Thoracic aorta (tissue), 2 donors: Measurements from ENCODE around the gene SLC26A1. TPM values are rescaled to one million over a fixed set of nuclear protein-coding genes. Genes with fewer than 3 reads are reported as not detected.
"Not testable (repeated sequence)": the region's sequence is repeated elsewhere in the genome, so short reads cannot be mapped to it uniquely, and the experiment has no call there.

Source experiments
- ATAC-seq: fragments of 150-250 bp; one replicate; pipeline ENCODE4 v1.8.0; 2017; ENCODE audit warnings: low read depth; ENCODE audit not compliant: insufficient number of reproducible peaks, low FRiP score
- DNase-seq: peaks from one replicate; pipeline ENCODE4 v3.0.0-alpha.2; 2020; ENCODE audit warnings: low spot score
- H3K27ac ChIP-seq, 2 donors: fragments of 200-600 bp; sonication (generic); 1 replicate in 1 of 2; 2 replicates in 1 of 2; pipeline ENCODE4 v1.5.1; 2016; ENCODE audit warnings: mild to moderate bottlenecking in 2 of 2, moderate library complexity in 2 of 2
- H3K27me3 ChIP-seq: fragments of 200-600 bp; sonication (generic); replicated peaks from 2 replicates; pipeline ENCODE4 v1.6.0; 2016; ENCODE audit warnings: mild to moderate bottlenecking; ENCODE audit not compliant: insufficient read depth
- H3K36me3 ChIP-seq: fragments of 200-600 bp; sonication (generic); one replicate; pipeline ENCODE4 v1.5.1; 2016
- H3K4me1 ChIP-seq, 2 donors: fragments of 200-600 bp; sonication (generic); 1 replicate in 1 of 2; 2 replicates in 1 of 2; pipeline versions ENCODE4 v1.5.1 to v1.6.0; 2016; ENCODE audit warnings: low read depth in 2 of 2, mild to moderate bottlenecking in 1 of 2; ENCODE audit not compliant: control insufficient read depth in 1 of 2
- H3K4me3 ChIP-seq: fragments of 200-600 bp; sonication (generic); 2 replicates; pipeline ENCODE4 v1.5.1; 2016; ENCODE audit warnings: mild to moderate bottlenecking
- H3K9me3 ChIP-seq: fragments of 200-600 bp; sonication (generic); 2 replicates; pipeline ENCODE4 v1.5.1; 2016
- total RNA-seq, 2 donors: library from RNA; depleted of rRNA; stranded (reverse); fragments of >200 nt; gene quantifications; one replicate each; pipeline versions ENCODE4 v1.1.0 to v1.2.3, GENCODE V29; 2016
- TF ChIP-seq, protein P1 (sequence below): fragments of 200-600 bp; sonication (generic); IDR thresholded peaks from one replicate; pipeline ENCODE4 v1.5.1; 2019; ENCODE audit warnings: antibody characterized with exemption

Gene SLC26A1
- total RNA-seq, 2 donors from 2014 or later, result not detected

DNA sequence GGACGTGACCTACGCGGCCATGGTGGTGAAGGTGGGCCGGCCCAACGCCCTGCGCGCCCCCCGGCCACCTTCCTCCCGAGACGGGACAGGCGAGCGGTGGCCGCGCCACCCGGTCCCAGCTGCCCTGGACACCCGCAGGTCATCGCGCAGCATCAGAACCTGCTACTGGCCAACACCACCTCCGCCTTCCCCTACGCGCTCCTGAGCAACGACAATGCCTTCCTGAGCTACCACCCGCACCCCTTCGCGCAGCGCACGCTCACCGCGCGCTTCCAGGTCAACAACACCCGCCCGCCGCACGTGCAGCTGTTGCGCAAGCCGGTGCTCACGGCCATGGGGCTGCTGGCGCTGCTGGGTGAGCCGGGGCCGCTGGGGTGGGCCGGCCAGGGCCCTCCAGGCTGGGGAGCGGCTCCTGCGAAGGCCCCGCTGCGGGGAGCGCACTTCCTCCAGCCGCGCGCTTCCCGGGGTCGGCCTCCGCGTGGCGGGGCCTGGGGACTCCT is 9.0 kb upstream of the SLC26A1 start:
- Histone ChIP-seq H3K27me3 (peaks cover 5% of the 10 kb centered on the region), H3K9me3 (no peaks in the 10 kb centered on the region), H3K4me3 (no peak overlapping the region), H3K36me3 (no peaks in the 10 kb centered on the region), H3K4me1 (peaks cover 12 to 23% of the 10 kb centered on the region in 2 donors), H3K27ac (no peak overlapping the region)
- ATAC-seq, result no peak
- no peak for DNase-seq
- TF ChIP-seq, protein P1, sequence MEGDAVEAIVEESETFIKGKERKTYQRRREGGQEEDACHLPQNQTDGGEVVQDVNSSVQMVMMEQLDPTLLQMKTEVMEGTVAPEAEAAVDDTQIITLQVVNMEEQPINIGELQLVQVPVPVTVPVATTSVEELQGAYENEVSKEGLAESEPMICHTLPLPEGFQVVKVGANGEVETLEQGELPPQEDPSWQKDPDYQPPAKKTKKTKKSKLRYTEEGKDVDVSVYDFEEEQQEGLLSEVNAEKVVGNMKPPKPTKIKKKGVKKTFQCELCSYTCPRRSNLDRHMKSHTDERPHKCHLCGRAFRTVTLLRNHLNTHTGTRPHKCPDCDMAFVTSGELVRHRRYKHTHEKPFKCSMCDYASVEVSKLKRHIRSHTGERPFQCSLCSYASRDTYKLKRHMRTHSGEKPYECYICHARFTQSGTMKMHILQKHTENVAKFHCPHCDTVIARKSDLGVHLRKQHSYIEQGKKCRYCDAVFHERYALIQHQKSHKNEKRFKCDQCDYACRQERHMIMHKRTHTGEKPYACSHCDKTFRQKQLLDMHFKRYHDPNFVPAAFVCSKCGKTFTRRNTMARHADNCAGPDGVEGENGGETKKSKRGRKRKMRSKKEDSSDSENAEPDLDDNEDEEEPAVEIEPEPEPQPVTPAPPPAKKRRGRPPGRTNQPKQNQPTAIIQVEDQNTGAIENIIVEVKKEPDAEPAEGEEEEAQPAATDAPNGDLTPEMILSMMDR, result no peak

DNA sequence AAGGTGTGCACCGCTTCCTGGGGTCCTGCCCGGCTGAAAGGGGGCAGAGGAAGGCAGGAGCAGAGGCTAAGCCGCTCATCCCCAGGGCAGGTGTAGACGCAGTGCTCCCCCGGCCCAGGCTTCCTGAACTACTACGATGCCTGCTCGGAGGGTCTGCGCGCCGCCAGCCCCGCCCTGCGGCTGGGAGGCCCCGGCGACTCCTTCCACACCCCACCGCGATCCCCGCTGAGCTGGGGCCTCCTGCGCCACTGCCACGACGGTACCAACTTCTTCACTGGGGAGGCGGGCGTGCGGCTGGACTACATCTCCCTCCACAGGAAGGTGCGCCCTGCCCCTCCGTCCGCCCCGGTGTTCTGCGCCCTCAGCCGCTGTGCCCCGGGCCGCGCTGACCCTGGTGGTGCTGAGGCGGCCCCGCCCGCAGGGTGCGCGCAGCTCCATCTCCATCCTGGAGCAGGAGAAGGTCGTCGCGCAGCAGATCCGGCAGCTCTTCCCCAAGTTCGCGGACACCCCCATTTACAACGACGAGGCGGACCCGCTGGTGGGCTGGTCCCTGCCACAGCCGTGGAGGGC is 8.4 kb upstream of the SLC26A1 start:
- TF ChIP-seq, protein P1, result no peak
- Histone ChIP-seq H3K9me3 (no peaks in the 10 kb centered on the region), H3K4me3 (no peak overlapping the region), H3K36me3 (no peaks in the 10 kb centered on the region), H3K27ac (no peak overlapping the region), H3K4me1 (peaks cover 12 to 23% of the 10 kb centered on the region in 2 donors), H3K27me3 (peaks cover 5% of the 10 kb centered on the region)
- DNase-seq (no peak), ATAC-seq (no peak)

DNA sequence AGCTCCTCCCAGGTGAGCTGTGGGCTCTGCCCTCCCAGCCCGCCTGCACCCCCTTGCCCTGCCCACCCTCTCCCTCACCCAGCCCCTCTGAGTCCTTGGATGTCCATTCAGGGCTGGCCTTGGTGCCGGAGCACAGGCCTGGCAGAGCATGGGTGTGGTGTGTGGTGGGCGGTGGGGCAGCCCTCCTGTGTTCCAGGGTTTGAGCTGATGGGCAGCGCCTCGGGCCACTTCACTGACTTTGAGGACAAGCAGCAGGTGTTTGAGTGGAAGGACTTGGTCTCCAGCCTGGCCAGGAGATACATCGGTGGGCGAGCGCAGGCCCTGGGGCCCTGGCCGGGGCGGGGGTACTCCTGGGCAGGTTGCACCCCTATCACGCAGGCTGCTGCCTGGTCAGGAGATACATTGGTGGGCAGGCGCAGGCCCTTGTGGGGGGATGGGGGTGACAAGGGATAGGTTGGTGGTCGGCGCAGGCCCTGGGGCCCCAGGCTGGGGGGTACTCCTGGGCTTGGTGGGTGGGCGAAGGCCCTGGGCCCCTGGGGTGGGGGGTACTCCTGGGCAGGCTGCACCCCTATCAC is 7.6 kb upstream of the SLC26A1 start:
- H3K4me3 ChIP-seq, result no peak overlapping the region
- DNase-seq (no peak), ATAC-seq (no peak)
- no peaks in the 10 kb centered on the region for H3K9me3 ChIP-seq
- no peak overlapping the region for H3K27ac ChIP-seq
- no peaks in the 10 kb centered on the region for H3K36me3 ChIP-seq
- H3K4me1 ChIP-seq, result peaks cover 12 to 23% of the 10 kb centered on the region in 2 donors
- TF ChIP-seq, protein P1, result no peak
- peaks cover 5% of the 10 kb centered on the region for H3K27me3 ChIP-seq

DNA sequence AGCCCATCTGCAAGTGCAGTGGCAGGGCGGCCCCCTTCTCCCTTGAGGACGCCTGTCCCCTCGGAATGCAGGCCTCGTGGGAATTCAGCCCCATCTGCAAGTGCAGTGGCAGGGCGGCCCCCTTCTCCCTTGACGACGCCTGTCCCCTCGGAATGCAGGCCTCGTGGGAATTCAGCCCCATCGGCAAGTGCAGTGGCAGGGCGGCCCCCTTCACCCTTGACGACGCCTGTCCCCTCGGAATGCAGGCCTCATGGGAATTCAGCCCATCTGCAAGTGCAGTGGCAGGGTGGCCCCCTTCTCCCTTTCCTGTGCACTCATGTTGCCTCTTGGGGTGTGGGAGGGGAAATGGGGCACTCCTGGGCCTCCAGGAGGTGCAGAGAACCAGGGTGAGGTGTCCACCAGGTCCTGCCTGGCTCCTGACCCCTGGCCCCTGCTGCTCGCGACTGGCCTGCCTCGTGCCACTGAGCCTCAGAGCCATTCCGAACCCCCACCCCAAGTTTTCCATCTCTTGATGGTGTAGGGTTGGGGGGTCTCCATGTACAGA is 6.8 kb upstream of the SLC26A1 start:
- Histone ChIP-seq H3K27me3 (peaks cover 5% of the 10 kb centered on the region), H3K27ac (no peak overlapping the region), H3K9me3 (no peaks in the 10 kb centered on the region), H3K4me3 (no peak overlapping the region), H3K36me3 (no peaks in the 10 kb centered on the region), H3K4me1 (peaks cover 12 to 23% of the 10 kb centered on the region in 2 donors)
- TF ChIP-seq, protein P1, result no peak
- no peak for ATAC-seq
- no peak for DNase-seq

DNA sequence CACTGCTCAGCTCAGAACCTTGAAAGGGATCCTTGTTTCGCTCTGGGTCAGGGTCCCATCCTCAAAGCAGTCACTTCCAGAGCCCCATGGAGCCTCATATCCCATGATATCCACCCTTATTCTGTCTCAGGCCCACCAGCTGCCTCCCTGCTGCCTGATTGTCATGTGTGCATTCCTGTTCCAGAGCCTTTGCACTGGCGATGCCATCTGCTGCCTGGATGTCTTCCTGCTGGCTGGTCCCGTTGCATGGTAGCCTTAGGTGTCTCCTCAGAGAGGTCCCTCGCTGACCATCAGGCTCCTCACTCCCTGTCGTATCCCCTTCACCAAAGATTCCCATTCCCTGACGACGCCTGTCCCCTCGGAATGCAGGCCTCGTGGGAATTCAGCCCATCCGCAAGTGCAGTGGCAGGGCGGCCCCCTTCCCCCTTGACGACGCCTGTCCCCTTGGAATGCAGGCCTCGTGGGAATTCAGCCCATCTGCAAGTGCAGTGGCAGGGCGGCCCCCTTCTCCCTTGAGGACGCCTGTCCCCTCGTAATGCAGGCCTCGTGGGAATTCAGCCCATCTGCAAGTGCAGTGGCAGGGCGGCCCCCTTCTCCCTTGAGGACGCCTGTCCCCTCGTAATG is 6.1 kb upstream of the SLC26A1 start:
- H3K9me3 ChIP-seq, H3K27me3 ChIP-seq, DNase-seq: not testable (repeated sequence)

More for the DNA sequence above, 6.1 kb upstream of the SLC26A1 start:
- H3K4me1 ChIP-seq, result peaks cover 12 to 23% of the 10 kb centered on the region in 2 donors
- H3K36me3 ChIP-seq, H3K4me3 ChIP-seq, H3K27ac ChIP-seq, ATAC-seq: not testable (repeated sequence)
